Osteocyte (in vitro differentiated cells): ENCODE data around the gene MAPT. TPM values are rescaled to one million over a fixed set of nuclear protein-coding genes. Genes with fewer than 3 reads are reported as not detected.

Experiments
- DNase-seq: peaks from one replicate; pipeline ENCODE4 v3.0.0; 2021; ENCODE audit warnings: mixed read lengths; ENCODE audit not compliant: unreplicated experiment; ENCODE audit errors: extremely low spot score
- H3K27ac Mint-ChIP-seq: one replicate; pipeline ENCODE4 v1.8.0; 2021; ENCODE audit warnings: mild to moderate bottlenecking, mixed read lengths; ENCODE audit not compliant: unreplicated experiment
- H3K27me3 Mint-ChIP-seq: one replicate; pipeline ENCODE4 v1.8.0; 2021; ENCODE audit warnings: mixed read lengths; ENCODE audit not compliant: unreplicated experiment
- H3K36me3 Mint-ChIP-seq: one replicate; pipeline ENCODE4 v1.8.0; 2021; ENCODE audit warnings: mixed read lengths; ENCODE audit not compliant: unreplicated experiment
- H3K4me1 Mint-ChIP-seq: one replicate; pipeline ENCODE4 v1.8.0; 2021; ENCODE audit warnings: mixed read lengths; ENCODE audit not compliant: unreplicated experiment
- H3K4me3 Mint-ChIP-seq: one replicate; pipeline ENCODE4 v1.8.0; 2021; ENCODE audit warnings: mild to moderate bottlenecking, moderate library complexity, mixed read lengths; ENCODE audit not compliant: unreplicated experiment
- H3K9me3 Mint-ChIP-seq: one replicate; pipeline ENCODE4 v1.8.0; 2021; ENCODE audit warnings: mixed read lengths; ENCODE audit not compliant: unreplicated experiment
- total RNA-seq: library from RNA; stranded (reverse); gene quantifications from 2 replicates; pipeline ENCODE4 v1.2.1, GENCODE V29; 2021
- TF ChIP-seq, protein P1 (sequence below): fragments of 200-600 bp; sonication (generic); IDR thresholded peaks from 2 replicates; pipeline ENCODE4 v1.5.0; 2021; ENCODE audit warnings: antibody characterized with exemption, mild to moderate bottlenecking, moderate library complexity

Gene MAPT
- total RNA-seq, 1 donor from 2014 or later: 1.6 TPM

GRCh38 chr17:46025060-46025459, 130.7 kb downstream of the MAPT start:
- Mint-ChIP-seq H3K4me1 (peaks cover 3% of the 10 kb centered on the region), H3K4me3 (no peak overlapping the region), H3K27me3 (no peaks in the 10 kb centered on the region), H3K9me3 (no peaks in the 10 kb centered on the region), H3K27ac (no peak overlapping the region), H3K36me3 (peaks cover 27% of the 10 kb centered on the region)
- DNase-seq: no peak
- TF ChIP-seq, protein P1, sequence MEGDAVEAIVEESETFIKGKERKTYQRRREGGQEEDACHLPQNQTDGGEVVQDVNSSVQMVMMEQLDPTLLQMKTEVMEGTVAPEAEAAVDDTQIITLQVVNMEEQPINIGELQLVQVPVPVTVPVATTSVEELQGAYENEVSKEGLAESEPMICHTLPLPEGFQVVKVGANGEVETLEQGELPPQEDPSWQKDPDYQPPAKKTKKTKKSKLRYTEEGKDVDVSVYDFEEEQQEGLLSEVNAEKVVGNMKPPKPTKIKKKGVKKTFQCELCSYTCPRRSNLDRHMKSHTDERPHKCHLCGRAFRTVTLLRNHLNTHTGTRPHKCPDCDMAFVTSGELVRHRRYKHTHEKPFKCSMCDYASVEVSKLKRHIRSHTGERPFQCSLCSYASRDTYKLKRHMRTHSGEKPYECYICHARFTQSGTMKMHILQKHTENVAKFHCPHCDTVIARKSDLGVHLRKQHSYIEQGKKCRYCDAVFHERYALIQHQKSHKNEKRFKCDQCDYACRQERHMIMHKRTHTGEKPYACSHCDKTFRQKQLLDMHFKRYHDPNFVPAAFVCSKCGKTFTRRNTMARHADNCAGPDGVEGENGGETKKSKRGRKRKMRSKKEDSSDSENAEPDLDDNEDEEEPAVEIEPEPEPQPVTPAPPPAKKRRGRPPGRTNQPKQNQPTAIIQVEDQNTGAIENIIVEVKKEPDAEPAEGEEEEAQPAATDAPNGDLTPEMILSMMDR: no peak

DNA sequence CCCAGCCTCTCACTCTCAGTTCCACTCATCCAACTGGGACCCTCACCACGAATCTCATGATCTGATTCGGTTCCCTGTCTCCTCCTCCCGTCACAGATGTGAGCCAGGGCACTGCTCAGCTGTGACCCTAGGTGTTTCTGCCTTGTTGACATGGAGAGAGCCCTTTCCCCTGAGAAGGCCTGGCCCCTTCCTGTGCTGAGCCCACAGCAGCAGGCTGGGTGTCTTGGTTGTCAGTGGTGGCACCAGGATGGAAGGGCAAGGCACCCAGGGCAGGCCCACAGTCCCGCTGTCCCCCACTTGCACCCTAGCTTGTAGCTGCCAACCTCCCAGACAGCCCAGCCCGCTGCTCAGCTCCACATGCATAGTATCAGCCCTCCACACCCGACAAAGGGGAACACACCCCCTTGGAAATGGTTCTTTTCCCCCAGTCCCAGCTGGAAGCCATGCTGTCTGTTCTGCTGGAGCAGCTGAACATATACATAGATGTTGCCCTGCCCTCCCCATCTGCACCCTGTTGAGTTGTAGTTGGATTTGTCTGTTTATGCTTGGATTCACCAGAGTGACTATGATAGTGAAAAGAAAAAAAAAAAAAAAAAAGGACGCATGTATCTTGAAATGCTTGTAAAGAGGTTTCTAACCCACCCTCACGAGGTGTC, 131.3 kb downstream of the MAPT start:
- Mint-ChIP-seq H3K9me3 (no peaks in the 10 kb centered on the region), H3K27me3 (no peaks in the 10 kb centered on the region), H3K27ac (no peak overlapping the region), H3K36me3 (peaks cover 33% of the 10 kb centered on the region), H3K4me3 (no peak overlapping the region), H3K4me1 (peaks cover 3% of the 10 kb centered on the region)
- no peak for DNase-seq
- TF ChIP-seq, protein P1: no peak

GRCh38 chr17:46026166-46027047, 132.1 kb downstream of the MAPT start:
- DNase-seq: no peak
- TF ChIP-seq, protein P1: no peak
- no peak overlapping the region for H3K4me3 Mint-ChIP-seq
- no peaks in the 10 kb centered on the region for H3K9me3 Mint-ChIP-seq
- peaks cover 41% of the 10 kb centered on the region for H3K36me3 Mint-ChIP-seq
- H3K27me3 Mint-ChIP-seq: no peaks in the 10 kb centered on the region
- peaks cover 3% of the 10 kb centered on the region for H3K4me1 Mint-ChIP-seq
- H3K27ac Mint-ChIP-seq: no peak overlapping the region

GRCh38 chr17:46027048-46027975, 133.0 kb downstream of the MAPT start:
- no peaks in the 10 kb centered on the region for H3K27me3 Mint-ChIP-seq
- peaks cover 44% of the 10 kb centered on the region for H3K36me3 Mint-ChIP-seq
- no peak overlapping the region for H3K27ac Mint-ChIP-seq
- TF ChIP-seq, protein P1: no peak
- H3K4me3 Mint-ChIP-seq: no peak overlapping the region
- no peaks in the 10 kb centered on the region for H3K9me3 Mint-ChIP-seq
- H3K4me1 Mint-ChIP-seq: peaks cover 3% of the 10 kb centered on the region
- DNase-seq: no peak
